ENCODE measurements around the gene NMD3.

NMD3 gene

DNA sequence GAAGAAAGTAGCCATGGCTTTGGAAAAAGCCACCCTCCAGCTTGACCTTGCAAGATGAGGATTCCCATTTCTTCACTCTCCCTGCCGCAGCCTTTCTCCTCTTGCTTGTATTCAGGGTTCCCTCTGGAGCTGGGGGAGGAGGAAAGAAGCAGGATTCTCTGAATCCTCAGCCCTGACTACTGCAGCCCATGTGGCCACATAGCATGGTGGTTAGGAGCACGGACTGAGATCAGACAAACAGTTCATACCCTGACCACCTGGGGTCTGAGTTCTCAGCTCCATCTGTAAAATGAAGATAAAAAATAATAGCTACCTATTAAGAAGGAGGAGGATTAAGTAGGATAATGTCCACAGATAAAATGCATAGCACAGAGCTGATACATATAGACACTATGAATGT is 72.3 kb downstream of the NMD3 start:
- TF ChIP-seq, protein P1, sequence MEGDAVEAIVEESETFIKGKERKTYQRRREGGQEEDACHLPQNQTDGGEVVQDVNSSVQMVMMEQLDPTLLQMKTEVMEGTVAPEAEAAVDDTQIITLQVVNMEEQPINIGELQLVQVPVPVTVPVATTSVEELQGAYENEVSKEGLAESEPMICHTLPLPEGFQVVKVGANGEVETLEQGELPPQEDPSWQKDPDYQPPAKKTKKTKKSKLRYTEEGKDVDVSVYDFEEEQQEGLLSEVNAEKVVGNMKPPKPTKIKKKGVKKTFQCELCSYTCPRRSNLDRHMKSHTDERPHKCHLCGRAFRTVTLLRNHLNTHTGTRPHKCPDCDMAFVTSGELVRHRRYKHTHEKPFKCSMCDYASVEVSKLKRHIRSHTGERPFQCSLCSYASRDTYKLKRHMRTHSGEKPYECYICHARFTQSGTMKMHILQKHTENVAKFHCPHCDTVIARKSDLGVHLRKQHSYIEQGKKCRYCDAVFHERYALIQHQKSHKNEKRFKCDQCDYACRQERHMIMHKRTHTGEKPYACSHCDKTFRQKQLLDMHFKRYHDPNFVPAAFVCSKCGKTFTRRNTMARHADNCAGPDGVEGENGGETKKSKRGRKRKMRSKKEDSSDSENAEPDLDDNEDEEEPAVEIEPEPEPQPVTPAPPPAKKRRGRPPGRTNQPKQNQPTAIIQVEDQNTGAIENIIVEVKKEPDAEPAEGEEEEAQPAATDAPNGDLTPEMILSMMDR (IDR thresholded peaks at IDR 0.05; ENCODE audit: insufficient read depth, low read depth, low read length, missing control alignments): no peak
- H3K4me3 ChIP-seq (ENCODE audit: low read depth, low read length): no peak overlapping the region
- DNase-seq (ENCODE audit: low read depth): no peak

DNA sequence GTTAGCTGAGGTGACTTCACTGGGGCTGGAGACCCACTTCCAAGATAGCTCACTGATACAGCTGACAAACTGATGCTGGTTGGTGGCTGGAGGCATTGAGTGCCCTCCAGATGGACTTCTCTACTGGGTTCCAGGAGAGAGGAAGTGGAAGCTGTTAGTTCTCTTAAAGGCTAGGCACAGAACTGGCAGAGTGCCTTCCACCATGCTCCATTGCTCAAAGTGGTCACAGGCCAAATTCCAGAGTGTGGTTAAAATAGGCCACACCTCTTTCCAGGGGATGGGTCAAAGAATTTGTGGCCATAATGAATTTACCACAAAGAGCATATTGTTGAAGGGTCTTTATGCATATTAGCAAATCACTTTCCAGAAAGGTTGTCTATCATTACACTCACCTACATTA is 74.2 kb downstream of the NMD3 start:
- no peak for DNase-seq (ENCODE audit: low read depth)
- TF ChIP-seq, protein P1 (IDR thresholded peaks at IDR 0.05; ENCODE audit: insufficient read depth, low read depth, low read length, missing control alignments): no peak
- no peak overlapping the region for H3K4me3 ChIP-seq (ENCODE audit: low read depth, low read length)

DNA sequence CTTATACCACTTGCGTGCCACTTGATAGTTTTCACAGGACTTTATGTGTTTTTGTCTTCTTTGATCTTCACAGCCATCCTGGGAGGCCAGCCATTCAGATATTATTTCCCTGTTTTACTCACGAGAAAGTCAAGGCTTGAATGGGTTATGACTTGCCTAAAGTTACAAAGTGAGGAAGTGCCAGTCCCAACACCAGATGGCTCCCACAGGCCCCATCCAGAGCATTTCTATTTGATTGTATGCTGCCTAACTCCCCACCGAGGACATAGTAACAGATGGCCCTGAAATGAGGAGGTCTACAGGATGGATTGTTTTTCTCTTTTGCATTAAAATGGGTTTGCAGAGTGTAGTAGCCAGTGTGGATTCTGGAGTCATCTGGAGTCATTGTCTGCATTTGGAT is 75.7 kb downstream of the NMD3 start:
- DNase-seq (ENCODE audit: low read depth): no peak
- H3K4me3 ChIP-seq (ENCODE audit: low read depth, low read length): no peak overlapping the region
- TF ChIP-seq, protein P1 (IDR thresholded peaks at IDR 0.05; ENCODE audit: insufficient read depth, low read depth, low read length, missing control alignments): no peak
